Right lobe of liver (tissue), 6 donors: Measurements from ENCODE around the gene FBXL13. TPM values are rescaled to one million over a fixed set of nuclear protein-coding genes. Genes with fewer than 3 reads are reported as not detected.

ENCODE experiments used
- ATAC-seq, 4 donors: fragments of 200-7000 bp; cut with Tn5 transposase; one replicate each; pipeline ENCODE4 v1.9.1; 2020; ENCODE audit warnings: mild to moderate bottlenecking in 4 of 4, moderate library complexity in 4 of 4
- DNase-seq, 3 donors: peaks; one replicate each; pipeline ENCODE4 v3.0.0-alpha.2; 2020
- H3K27ac ChIP-seq, 3 donors: fragments of 200-600 bp; one replicate each; pipeline ENCODE4 v1.8.0; 2022
- H3K27me3 ChIP-seq, 2 donors: fragments of 200-600 bp; one replicate each; pipeline ENCODE4 v1.8.0; 2022
- H3K36me3 ChIP-seq, 4 donors: fragments of 200-600 bp; sonication (generic) in 1 of 4; one replicate each; pipeline versions ENCODE4 v1.5.1 to v1.8.0; 2017 to 2022; ENCODE audit warnings: control low read depth in 1 of 4
- H3K4me1 ChIP-seq, 4 donors: fragments of 200-600 bp; sonication (generic) in 1 of 4; one replicate each; pipeline versions ENCODE4 v1.5.1 to v1.8.0; 2017 to 2022; ENCODE audit warnings: control low read depth in 1 of 4
- H3K4me3 ChIP-seq, 3 donors: fragments of 200-600 bp; one replicate each; pipeline ENCODE4 v1.8.0; 2022
- H3K9me3 ChIP-seq, 4 donors: fragments of 200-600 bp; sonication (generic) in 1 of 4; one replicate each; pipeline versions ENCODE4 v1.5.1 to v1.8.0; 2017 to 2022; ENCODE audit warnings: control low read depth in 1 of 4
- CTCF ChIP-seq, 4 donors: fragments of 200-600 bp in 3 of 4; fragments of 450-650 bp in 1 of 4; IDR thresholded peaks; one replicate each; pipeline versions ENCODE4 v1.5.1 to v1.8.0; 2016 to 2022; ENCODE audit warnings: antibody characterized with exemption in 4 of 4, mild to moderate bottlenecking in 2 of 4
- POLR2A ChIP-seq: fragments of 450-650 bp; IDR thresholded peaks from one replicate; pipeline ENCODE4 v1.6.1; 2017; ENCODE audit warnings: antibody characterized with exemption, mild to moderate bottlenecking
- WGBS: methylation state at CpG from one replicate; pipeline ENCODE4 v1.1.6; 2018; ENCODE audit warnings: low coverage, low lambda C conversion rate; ENCODE audit not compliant: insufficient coverage; ENCODE audit errors: missing lambda C conversion rate; 5-methylcytosine and 5-hydroxymethylcytosine counted together
- intact Hi-C, 2 donors: fragments of 100-400 bp; cut with DNase I; formaldehyde crosslinking; loops; one replicate each; pipeline versions ENCODE4 v1.11.2 to v1.14.1; 2022
- total RNA-seq, 6 experiments: library from RNA; depleted of rRNA in 2 of 6; stranded (reverse); fragments of >200 nt in 2 of 6; fragmentation: NEBNext Ultra II Directional in 3 of 6; extraction: Animal tissue kit (Norgen Biotek cat#: 25700) in 3 of 6; gene quantifications; one replicate each; pipeline versions ENCODE4 v1.1.0 to v1.2.4, GENCODE V29; 2016 to 2023
- donor health status: DM: no; HTN: yes; CAD: no.
- donor health status: DM: no; HTN: no; CAD: no.
- donor health status: DM: no; HTN: no; CAD: no.
- donor health status: DM: no; HTN: yes; CAD: no.
- donor health status: DM: no; HTN: yes; CAD: no.

Gene FBXL13
- total RNA-seq, 6 experiments from 2014 or later = 0.12 to 0.31 (median 0.20) TPM; not detected in 2

DNA sequence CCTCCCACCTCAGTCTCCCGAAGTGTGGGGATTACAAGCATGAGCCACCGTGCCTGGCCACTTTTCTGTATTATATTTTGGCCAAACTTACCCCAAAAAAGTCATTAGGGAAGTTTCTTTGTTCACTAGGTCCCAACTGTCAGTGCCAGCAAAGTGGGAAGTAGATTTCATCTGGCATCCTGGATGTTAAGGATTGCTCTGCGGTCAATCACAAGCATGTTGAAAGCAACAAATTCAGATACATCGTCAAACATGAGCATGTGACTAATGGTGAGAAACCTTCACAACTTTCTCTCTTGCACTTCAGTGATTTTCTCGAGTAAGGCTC lies 176.1 kb downstream of the FBXL13 start:
- no peak for DNase-seq

GRCh38 chr7:102897856-102898531 lies 176.6 kb downstream of the FBXL13 start:
- DNase-seq = no peak
- TF ChIP-seq POLR2A = no peak
- Histone ChIP-seq H3K4me1 (peaks cover 0 to 4% (median 0%) of the 10 kb centered on the region in 4 donors), H3K4me3 (no peak overlapping the region), H3K27ac (no peak overlapping the region), H3K27me3 (no peaks in the 10 kb centered on the region), H3K9me3 (no peaks in the 10 kb centered on the region), H3K36me3 (no peaks in the 10 kb centered on the region)
- WGBS = 76% methylated on average over 5 of the region's 5 CpGs
- intact Hi-C loops = no loop called here
- no peak for ATAC-seq

More for the DNA sequence above, 176.1 kb downstream of the FBXL13 start:
- intact Hi-C loops = no loop called here
- TF ChIP-seq CTCF (IDR thresholded peaks at IDR 0.05) = no peak
- no peak for TF ChIP-seq POLR2A
- H3K27me3 ChIP-seq = no peaks in the 10 kb centered on the region
- WGBS = 69% methylated on average over 5 of the region's 5 CpGs
- H3K4me3 ChIP-seq = no peak overlapping the region
- no peaks in the 10 kb centered on the region for H3K9me3 ChIP-seq
- H3K27ac ChIP-seq = no peak overlapping the region
- H3K4me1 ChIP-seq = peaks cover 0 to 4% (median 0%) of the 10 kb centered on the region in 4 donors
- ATAC-seq = no peak
- no peaks in the 10 kb centered on the region for H3K36me3 ChIP-seq

- H3K36me3 ChIP-seq = no peaks in the 10 kb centered on the region
- TF ChIP-seq POLR2A = no peak
- no peak for TF ChIP-seq CTCF (IDR thresholded peaks at IDR 0.05)
- intact Hi-C loops = no loop called here
- 36% methylated on average over 2 of the region's 2 CpGs for WGBS
- no peaks in the 10 kb centered on the region for H3K4me1 ChIP-seq
- ATAC-seq = no peak
- no peaks in the 10 kb centered on the region for H3K9me3 ChIP-seq
- no peaks in the 10 kb centered on the region for H3K27me3 ChIP-seq
- no peak overlapping the region for H3K27ac ChIP-seq
- H3K4me3 ChIP-seq = no peak overlapping the region
- DNase-seq = no peak
Measured at GRCh38 chr7:102897211-102897631, 177.4 kb downstream of the FBXL13 start.

DNA sequence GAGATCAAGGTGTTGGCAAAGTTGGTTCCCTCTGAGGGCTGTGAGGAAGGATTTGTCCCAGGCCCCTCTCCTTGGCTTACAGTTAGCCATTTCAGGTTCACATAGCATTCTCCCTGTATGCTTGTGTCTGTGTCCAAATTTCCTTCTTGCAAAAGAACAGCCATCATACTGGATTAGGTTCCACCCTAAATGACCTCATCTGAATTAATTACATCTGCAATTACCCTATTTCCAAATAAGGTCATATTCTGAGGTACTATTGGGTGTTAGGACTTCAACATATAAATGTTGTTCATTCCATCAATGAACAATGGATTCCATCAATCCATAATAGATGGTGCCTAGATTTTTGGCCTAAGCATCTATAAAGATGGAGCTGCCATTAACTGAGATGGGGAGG lies 178.0 kb downstream of the FBXL13 start:
- TF ChIP-seq CTCF (IDR thresholded peaks at IDR 0.05) = no peak
- TF ChIP-seq POLR2A = no peak
- no peaks in the 10 kb centered on the region for H3K36me3 ChIP-seq
- no peaks in the 10 kb centered on the region for H3K27me3 ChIP-seq
- intact Hi-C loops = no loop called here
- DNase-seq (no peak), ATAC-seq (no peak)
- H3K27ac ChIP-seq = no peak overlapping the region
- no peak overlapping the region for H3K4me3 ChIP-seq
- no peaks in the 10 kb centered on the region for H3K4me1 ChIP-seq
- H3K9me3 ChIP-seq = no peaks in the 10 kb centered on the region

GRCh38 chr7:102895602-102896001 lies 179.0 kb downstream of the FBXL13 start:
- H3K9me3 ChIP-seq = no peaks in the 10 kb centered on the region
- H3K27ac ChIP-seq = no peak overlapping the region
- intact Hi-C loops = no loop called here
- H3K36me3 ChIP-seq = no peaks in the 10 kb centered on the region
- DNase-seq (no peak), ATAC-seq (no peak)
- no peaks in the 10 kb centered on the region for H3K27me3 ChIP-seq
- WGBS = 49% methylated on average over 3 of the region's 3 CpGs
- TF ChIP-seq CTCF (IDR thresholded peaks at IDR 0.05) = no peak
- no peak for TF ChIP-seq POLR2A
- H3K4me1 ChIP-seq = no peaks in the 10 kb centered on the region
- no peak overlapping the region for H3K4me3 ChIP-seq
